NK-92 (cell line): ENCODE measurements around the gene ZDHHC11B.
"Not testable (repeated sequence)": the region's sequence is repeated elsewhere in the genome, so short reads cannot be mapped to it uniquely, and the experiment has no call there.

ENCODE experiments used
- DNase-seq: peaks from one replicate; lab custom pipeline; 2025; ENCODE audit not compliant: unreplicated experiment; lab: John Stamatoyannopoulos, UW

ZDHHC11B gene

GRCh38 chr5:754143-754632, 30.3 kb downstream of the ZDHHC11B start:
- DNase-seq, result not testable (repeated sequence)

- not testable (repeated sequence) for DNase-seq
Observed at GRCh38 chr5:753567-754142, 30.9 kb downstream of the ZDHHC11B start.

GRCh38 chr5:752532-753115, 31.9 kb downstream of the ZDHHC11B start:
- not testable (repeated sequence) for DNase-seq

GRCh38 chr5:751992-752391, 32.5 kb downstream of the ZDHHC11B start:
- not testable (repeated sequence) for DNase-seq

- DNase-seq, result no peak
Observed at GRCh38 chr5:751496-751895, 33.0 kb downstream of the ZDHHC11B start.

- DNase-seq, result not testable (repeated sequence)
Observed at GRCh38 chr5:750226-750625, 34.3 kb downstream of the ZDHHC11B start.

- no peak for DNase-seq
Observed at GRCh38 chr5:749101-749670, 35.3 kb downstream of the ZDHHC11B start.

GRCh38 chr5:748011-748980, 36.2 kb downstream of the ZDHHC11B start:
- not testable (repeated sequence) for DNase-seq

- DNase-seq, result not testable (repeated sequence)
Observed at GRCh38 chr5:747303-747844, 37.2 kb downstream of the ZDHHC11B start.

- no peak for DNase-seq
Observed at GRCh38 chr5:746258-746761, 38.2 kb downstream of the ZDHHC11B start.

GRCh38 chr5:745272-746142, 39.0 kb downstream of the ZDHHC11B start:
- DNase-seq, result not testable (repeated sequence)

- DNase-seq, result not testable (repeated sequence)
Observed at GRCh38 chr5:743696-744404, 40.7 kb downstream of the ZDHHC11B start.

GRCh38 chr5:742276-742675, 42.3 kb downstream of the ZDHHC11B start:
- not testable (repeated sequence) for DNase-seq

- DNase-seq, result not testable (repeated sequence)
Observed at GRCh38 chr5:734145-734544, 50.4 kb downstream of the ZDHHC11B start.

GRCh38 chr5:732754-733454, 51.6 kb downstream of the ZDHHC11B start:
- DNase-seq, result not testable (repeated sequence)

GRCh38 chr5:729225-729624, 55.3 kb downstream of the ZDHHC11B start:
- not testable (repeated sequence) for DNase-seq

GRCh38 chr5:727087-727486, 57.4 kb downstream of the ZDHHC11B start:
- not testable (repeated sequence) for DNase-seq

- not testable (repeated sequence) for DNase-seq
Observed at GRCh38 chr5:723865-724264, 60.7 kb downstream of the ZDHHC11B start.
